GM12878 (cell line): ENCODE data around the gene LINGO1.

ENCODE experiments used
- CBX5 ChIP-seq: sonication (generic); IDR thresholded peaks from 2 replicates; pipeline ENCODE4 v1.6.1; 2016; ENCODE audit warnings: low read depth, moderate library complexity, mild to moderate bottlenecking, inconsistent platforms
- POLR2A ChIP-seq: IDR thresholded peaks from 2 replicates; pipeline ENCODE4 v1.6.1; 2011; ENCODE audit warnings: low read depth, mild to moderate bottlenecking, low read length

DNA sequence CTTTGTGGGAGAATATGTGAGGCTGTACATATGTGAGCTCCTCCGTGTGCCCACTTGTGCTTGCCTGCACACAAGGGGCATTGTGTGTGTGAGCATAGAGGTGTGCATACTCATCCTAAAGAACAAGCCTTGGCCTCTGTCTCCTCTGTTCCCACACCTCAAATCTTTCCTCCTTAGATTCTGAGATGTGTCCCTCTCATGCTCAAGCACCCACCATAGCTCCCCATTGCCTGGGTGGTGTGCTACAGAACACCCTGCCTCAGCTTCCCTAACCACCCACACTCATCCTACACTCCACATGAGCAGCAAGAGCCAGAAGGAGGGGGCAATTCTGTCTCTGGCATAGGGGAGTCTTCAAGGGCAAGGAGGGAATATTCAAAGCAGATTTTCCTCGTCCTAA, 27.7 kb downstream of the LINGO1 start:
- TF ChIP-seq POLR2A: no peak
- TF ChIP-seq CBX5: no peak
